ENCODE results near the gene CHMP4A. TPM values are rescaled to one million over a fixed set of nuclear protein-coding genes. Genes with fewer than 3 reads are reported as not detected.

The CHMP4A gene
- total and polyA plus RNA-seq, 9 of the 15 experiments (the other 6 are each of a cell fraction or from before 2014, with no cell fraction given): 28.8 to 104 (median 52.7) TPM

DNA sequence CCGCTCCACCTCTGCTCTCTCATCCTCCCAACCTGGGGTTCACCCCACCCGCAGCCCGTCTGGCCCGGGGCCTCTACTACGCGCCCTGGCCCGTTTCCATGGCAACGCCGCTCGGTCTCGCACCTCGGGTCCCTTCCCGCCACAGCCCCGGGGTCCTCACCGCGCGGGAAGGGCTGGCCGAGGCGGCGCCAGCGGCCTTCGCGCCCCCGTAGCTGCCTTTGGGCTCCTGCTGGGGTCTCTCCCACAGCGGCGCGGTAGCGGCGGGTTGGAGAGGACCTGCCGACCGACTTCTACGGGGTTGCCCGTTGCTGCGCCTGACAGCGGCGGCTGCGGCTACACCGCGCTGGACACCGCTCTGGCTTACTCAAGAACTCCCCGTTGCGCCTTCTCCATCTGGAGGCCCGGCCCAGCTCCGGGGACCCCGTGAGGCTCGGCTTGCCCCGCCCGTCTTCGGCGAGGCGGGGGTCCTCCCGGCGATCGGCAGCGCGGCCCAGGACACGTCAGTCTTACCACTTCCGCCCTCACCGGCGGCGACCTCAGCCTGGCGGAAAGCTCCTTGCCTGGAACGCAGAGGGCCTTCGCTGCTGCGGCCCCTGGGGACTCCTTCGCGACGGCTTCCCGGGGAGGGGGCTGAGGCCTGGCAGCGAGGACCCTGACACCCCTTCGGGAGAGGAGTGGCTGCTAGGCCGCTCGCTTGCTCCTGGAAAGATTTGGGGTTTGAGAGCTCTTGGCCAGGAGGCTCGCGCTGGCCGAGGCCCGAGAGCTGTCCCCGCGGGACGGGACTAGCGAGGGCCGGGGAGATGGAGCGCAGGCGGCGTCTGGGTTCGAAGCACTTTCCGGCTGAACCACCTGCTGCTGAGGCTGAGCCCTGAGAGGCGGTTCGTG lies 17.9 kb downstream of the CHMP4A start, which contains the start of gene TM9SF1 (continued):
- TF ChIP-seq, protein P1, sequence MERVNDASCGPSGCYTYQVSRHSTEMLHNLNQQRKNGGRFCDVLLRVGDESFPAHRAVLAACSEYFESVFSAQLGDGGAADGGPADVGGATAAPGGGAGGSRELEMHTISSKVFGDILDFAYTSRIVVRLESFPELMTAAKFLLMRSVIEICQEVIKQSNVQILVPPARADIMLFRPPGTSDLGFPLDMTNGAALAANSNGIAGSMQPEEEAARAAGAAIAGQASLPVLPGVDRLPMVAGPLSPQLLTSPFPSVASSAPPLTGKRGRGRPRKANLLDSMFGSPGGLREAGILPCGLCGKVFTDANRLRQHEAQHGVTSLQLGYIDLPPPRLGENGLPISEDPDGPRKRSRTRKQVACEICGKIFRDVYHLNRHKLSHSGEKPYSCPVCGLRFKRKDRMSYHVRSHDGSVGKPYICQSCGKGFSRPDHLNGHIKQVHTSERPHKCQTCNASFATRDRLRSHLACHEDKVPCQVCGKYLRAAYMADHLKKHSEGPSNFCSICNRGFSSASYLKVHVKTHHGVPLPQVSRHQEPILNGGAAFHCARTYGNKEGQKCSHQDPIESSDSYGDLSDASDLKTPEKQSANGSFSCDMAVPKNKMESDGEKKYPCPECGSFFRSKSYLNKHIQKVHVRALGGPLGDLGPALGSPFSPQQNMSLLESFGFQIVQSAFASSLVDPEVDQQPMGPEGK (CRISPR knock-in tag; IDR thresholded peaks at IDR 0.05; ENCODE audit: borderline replicate concordance): no peak
- TF ChIP-seq GABPB1 (CRISPR knock-in tag; IDR thresholded peaks at IDR 0.05) (peak; percentile 94), SRSF3 (IDR thresholded peaks at IDR 0.05; ENCODE audit: insufficient read depth, low read length) (no peak), HSF4 (CRISPR knock-in tag; IDR thresholded peaks at IDR 0.05; ENCODE audit: borderline replicate concordance) (no peak), ZFP36 (IDR thresholded peaks at IDR 0.05; ENCODE audit: low read depth, low read length, partially characterized antibody) (no peak), BRD9 (IDR thresholded peaks at IDR 0.05; ENCODE audit: low read depth, partially characterized antibody) (no peak), RBM39 (optimal IDR thresholded peaks at IDR 0.05; ENCODE audit: low read depth, low read length) (no peak), STAT5B (CRISPR knock-in tag; IDR thresholded peaks at IDR 0.05) (no peak), SRSF9 (IDR thresholded peaks at IDR 0.05; ENCODE audit: borderline replicate concordance, low read depth, low read length) (no peak), MEF2D (tag; conservative IDR thresholded peaks at IDR 0.05; ENCODE audit: low read depth) (no peak), ZNF830 (CRISPR knock-in tag; IDR thresholded peaks at IDR 0.05) (no peak), MAFG (tag; conservative IDR thresholded peaks at IDR 0.05) (no peak), ZNF408 (CRISPR knock-in tag; IDR thresholded peaks at IDR 0.05; ENCODE audit: low read depth) (no peak), ZNF778 (CRISPR knock-in tag; IDR thresholded peaks at IDR 0.05) (no peak), ZNF584 (CRISPR knock-in tag; IDR thresholded peaks at IDR 0.05; ENCODE audit: low read depth) (no peak), RB1 (IDR thresholded peaks at IDR 0.05; ENCODE audit: low read depth) (peak; percentile 86), RCOR1 (IDR thresholded peaks at IDR 0.05; ENCODE audit: borderline replicate concordance in 1 of 2, low read depth in 2 of 2, low read length in 2 of 2) (no peak)
- TF ChIP-seq, protein P2, sequence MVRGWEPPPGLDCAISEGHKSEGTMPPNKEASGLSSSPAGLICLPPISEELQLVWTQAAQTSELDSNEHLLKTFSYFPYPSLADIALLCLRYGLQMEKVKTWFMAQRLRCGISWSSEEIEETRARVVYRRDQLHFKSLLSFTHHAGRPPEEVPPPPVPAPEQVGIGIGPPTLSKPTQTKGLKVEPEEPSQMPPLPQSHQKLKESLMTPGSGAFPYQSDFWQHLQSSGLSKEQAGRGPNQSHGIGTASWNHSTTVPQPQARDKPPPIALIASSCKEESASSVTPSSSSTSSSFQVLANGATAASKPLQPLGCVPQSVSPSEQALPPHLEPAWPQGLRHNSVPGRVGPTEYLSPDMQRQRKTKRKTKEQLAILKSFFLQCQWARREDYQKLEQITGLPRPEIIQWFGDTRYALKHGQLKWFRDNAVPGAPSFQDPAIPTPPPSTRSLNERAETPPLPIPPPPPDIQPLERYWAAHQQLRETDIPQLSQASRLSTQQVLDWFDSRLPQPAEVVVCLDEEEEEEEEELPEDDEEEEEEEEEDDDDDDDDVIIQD (CRISPR knock-in tag; IDR thresholded peaks at IDR 0.05): no peak
- TF ChIP-seq, protein P3, sequence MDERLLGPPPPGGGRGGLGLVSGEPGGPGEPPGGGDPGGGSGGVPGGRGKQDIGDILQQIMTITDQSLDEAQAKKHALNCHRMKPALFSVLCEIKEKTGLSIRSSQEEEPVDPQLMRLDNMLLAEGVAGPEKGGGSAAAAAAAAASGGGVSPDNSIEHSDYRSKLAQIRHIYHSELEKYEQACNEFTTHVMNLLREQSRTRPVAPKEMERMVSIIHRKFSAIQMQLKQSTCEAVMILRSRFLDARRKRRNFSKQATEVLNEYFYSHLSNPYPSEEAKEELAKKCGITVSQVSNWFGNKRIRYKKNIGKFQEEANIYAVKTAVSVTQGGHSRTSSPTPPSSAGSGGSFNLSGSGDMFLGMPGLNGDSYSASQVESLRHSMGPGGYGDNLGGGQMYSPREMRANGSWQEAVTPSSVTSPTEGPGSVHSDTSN (CRISPR knock-in tag; IDR thresholded peaks at IDR 0.05; ENCODE audit: low read depth): no peak
- TF ChIP-seq, protein P3 (tag; conservative IDR thresholded peaks at IDR 0.05; ENCODE audit: low read depth): no peak

Measured in K562 (cell line).